WERI-Rb-1 (cell line): Measurements from ENCODE around the gene CPOX.

Experiments used
- DNase-seq: peaks from one replicate; pipeline ENCODE4 v3.0.0-alpha.2; 2020
- H3K27ac ChIP-seq: fragments of 250-450 bp; sonication (Bioruptor Pico); 2 replicates; pipeline ENCODE4 v1.5.1; 2020; ENCODE audit warnings: mild to moderate bottlenecking, moderate library complexity
- H3K27me3 ChIP-seq: fragments of 250-450 bp; sonication (Bioruptor Pico); 2 replicates; pipeline ENCODE4 v1.5.1; 2021; ENCODE audit warnings: mild to moderate bottlenecking, low read depth, moderate library complexity; ENCODE audit not compliant: insufficient read depth, severe bottlenecking
- H3K36me3 ChIP-seq: fragments of 250-450 bp; sonication (Bioruptor Pico); 2 replicates; pipeline ENCODE4 v1.5.1; 2020; ENCODE audit warnings: mild to moderate bottlenecking, moderate library complexity
- H3K4me3 ChIP-seq: 2 replicates; pipeline ENCODE4 v1.5.1; 2011; ENCODE audit warnings: low read depth, mild to moderate bottlenecking, control low read depth, low read length
- H3K9me3 ChIP-seq: fragments of 250-450 bp; sonication (Bioruptor Pico); 2 replicates; pipeline ENCODE4 v1.5.1; 2021; ENCODE audit warnings: mild to moderate bottlenecking, moderate library complexity; ENCODE audit not compliant: severe bottlenecking
- CTCF ChIP-seq: IDR thresholded peaks from 2 replicates; pipeline ENCODE4 v1.5.1; 2011; ENCODE audit warnings: low read depth, mild to moderate bottlenecking, control low read depth, inconsistent platforms, low read length

Gene CPOX

GRCh38 chr3:98608029-98608428 lies 14.6 kb upstream of the CPOX start:
- Histone ChIP-seq H3K9me3 (no peaks in the 10 kb centered on the region), H3K36me3 (no peaks in the 10 kb centered on the region), H3K27me3 (no peaks in the 10 kb centered on the region), H3K4me3 (no peak overlapping the region), H3K27ac (no peak overlapping the region)
- no peak for TF ChIP-seq CTCF
- no peak for DNase-seq

- Histone ChIP-seq H3K4me3 (no peak overlapping the region), H3K9me3 (no peaks in the 10 kb centered on the region), H3K27me3 (no peaks in the 10 kb centered on the region), H3K36me3 (no peaks in the 10 kb centered on the region), H3K27ac (no peak overlapping the region)
- DNase-seq = no peak
- TF ChIP-seq CTCF = no peak
Observed at GRCh38 chr3:98603580-98603979, 10.2 kb upstream of the CPOX start.

- H3K9me3 ChIP-seq = no peaks in the 10 kb centered on the region
- H3K4me3 ChIP-seq = no peak overlapping the region
- peak; percentile 36 for DNase-seq
- H3K27me3 ChIP-seq = no peaks in the 10 kb centered on the region
- peak; percentile 60 for TF ChIP-seq CTCF
- H3K27ac ChIP-seq = no peak overlapping the region
- no peaks in the 10 kb centered on the region for H3K36me3 ChIP-seq
Observed at GRCh38 chr3:98602078-98602678, 8.8 kb upstream of the CPOX start.

GRCh38 chr3:98601180-98601579 lies 7.8 kb upstream of the CPOX start:
- DNase-seq = no peak
- no peaks in the 10 kb centered on the region for H3K27me3 ChIP-seq
- no peaks in the 10 kb centered on the region for H3K9me3 ChIP-seq
- H3K27ac ChIP-seq = no peak overlapping the region
- no peak overlapping the region for H3K4me3 ChIP-seq
- H3K36me3 ChIP-seq = no peaks in the 10 kb centered on the region
- TF ChIP-seq CTCF = no peak

GRCh38 chr3:98600412-98601095 lies 7.1 kb upstream of the CPOX start:
- Histone ChIP-seq H3K27me3 (no peaks in the 10 kb centered on the region), H3K27ac (no peak overlapping the region), H3K36me3 (no peaks in the 10 kb centered on the region), H3K4me3 (no peak overlapping the region), H3K9me3 (no peaks in the 10 kb centered on the region)
- TF ChIP-seq CTCF = no peak
- DNase-seq = no peak
